ENCODE data around the gene VAV3. TPM values are rescaled to one million over a fixed set of nuclear protein-coding genes. Genes with fewer than 3 reads are reported as not detected.

The VAV3 gene
- total RNA-seq, 1 donor from 2014 or later, result 1.1 TPM

DNA sequence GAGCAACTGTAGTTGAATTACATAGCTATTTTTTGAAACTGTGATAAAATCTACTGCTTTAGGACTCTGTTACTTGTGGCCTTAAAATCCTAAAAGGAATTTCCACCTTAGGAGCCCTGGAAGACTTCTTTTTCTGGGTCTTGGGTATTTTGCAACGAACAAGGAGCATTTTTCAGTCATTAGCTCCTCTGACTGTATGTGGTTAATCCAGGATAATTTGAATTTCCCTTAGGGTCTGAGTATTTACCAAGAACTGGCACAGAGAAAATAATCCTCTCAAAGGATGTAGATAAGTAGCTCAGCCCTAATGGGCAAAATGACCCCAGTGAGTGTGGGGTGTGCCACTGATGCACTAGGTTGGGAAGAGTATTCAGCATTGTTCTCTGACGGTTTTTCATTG lies 170.4 kb downstream of the VAV3 start:
- no peak for DNase-seq (ENCODE audit: low read depth, low spot score)

DNA sequence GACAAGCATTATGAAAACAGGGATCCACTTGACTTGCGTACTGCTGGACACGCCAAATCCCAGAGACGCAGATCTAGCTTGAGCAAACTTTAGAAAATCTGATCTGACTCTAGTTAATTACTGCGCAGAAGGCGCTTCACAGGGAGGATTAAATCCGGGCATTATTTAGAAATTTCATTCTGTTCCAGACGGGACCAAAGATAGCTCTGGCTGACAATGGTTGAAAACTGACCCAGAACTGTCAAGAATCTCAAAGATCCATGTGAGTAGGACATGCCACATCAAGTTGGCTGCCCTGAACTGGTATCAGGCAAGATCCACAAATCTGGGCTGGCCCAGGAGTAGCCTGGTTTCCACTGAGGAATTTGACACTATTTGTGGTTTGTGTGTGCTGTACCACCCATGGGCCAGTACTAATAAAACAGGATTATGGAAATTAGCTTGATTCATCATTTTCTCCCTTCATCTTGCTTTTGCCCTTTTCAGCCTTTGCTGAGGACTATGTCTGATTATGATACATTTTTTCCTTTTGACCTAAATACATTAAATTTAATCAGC lies 171.0 kb downstream of the VAV3 start:
- DNase-seq (ENCODE audit: low read depth, low spot score), result no peak

DNA sequence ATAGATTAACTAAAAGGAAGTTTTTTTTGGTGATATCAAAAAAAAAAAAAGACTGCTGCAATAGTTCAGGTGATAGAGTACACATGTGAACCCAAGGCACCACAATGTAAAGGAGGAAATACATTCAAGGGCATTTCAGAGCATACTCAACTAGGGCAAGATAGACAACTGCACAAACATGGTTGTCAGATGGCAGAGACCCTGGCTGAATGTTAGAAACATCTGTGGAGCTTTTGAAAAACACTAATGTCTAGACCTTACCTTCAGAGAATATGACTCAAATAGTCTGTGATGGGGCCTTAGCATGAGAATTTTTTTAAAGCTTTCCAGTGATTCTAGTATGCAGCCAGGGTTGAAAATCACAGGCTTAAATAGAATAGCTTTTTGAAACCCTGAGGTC lies 173.6 kb downstream of the VAV3 start:
- no peak for DNase-seq (ENCODE audit: low read depth, low spot score)

DNA sequence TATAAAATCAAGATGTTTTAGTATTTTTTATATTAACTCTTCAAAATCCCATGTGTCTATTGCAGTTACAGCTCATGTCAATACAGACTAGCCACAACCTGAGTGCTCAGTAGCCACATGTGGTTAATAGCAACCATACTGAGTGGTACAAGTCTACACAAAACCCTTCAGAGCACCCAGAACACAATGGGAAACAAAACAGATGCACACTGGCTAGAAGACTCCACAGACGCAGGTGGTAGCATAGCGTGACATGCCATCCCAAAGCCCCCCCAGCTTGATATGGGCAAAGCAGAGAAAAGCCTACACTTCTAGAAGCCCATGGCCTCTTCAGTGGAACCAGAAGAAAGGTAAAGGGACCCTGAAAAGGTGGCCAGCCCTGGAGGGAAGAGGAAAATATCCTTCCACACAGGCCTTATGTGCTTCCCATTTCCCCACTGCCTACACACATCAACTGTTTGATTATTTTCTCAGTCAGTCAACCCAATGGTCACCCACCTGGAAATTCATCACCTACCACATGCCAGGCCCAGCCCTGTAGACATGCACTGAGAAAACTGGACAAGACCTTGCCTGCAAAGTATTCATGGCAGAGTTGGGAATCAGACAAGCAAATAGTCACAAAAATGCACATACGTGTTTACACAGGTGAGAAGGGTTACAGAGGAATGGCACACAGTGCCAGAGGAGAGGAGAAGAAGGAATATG lies 175.0 kb downstream of the VAV3 start:
- no peak for DNase-seq (ENCODE audit: low read depth, low spot score)

DNA sequence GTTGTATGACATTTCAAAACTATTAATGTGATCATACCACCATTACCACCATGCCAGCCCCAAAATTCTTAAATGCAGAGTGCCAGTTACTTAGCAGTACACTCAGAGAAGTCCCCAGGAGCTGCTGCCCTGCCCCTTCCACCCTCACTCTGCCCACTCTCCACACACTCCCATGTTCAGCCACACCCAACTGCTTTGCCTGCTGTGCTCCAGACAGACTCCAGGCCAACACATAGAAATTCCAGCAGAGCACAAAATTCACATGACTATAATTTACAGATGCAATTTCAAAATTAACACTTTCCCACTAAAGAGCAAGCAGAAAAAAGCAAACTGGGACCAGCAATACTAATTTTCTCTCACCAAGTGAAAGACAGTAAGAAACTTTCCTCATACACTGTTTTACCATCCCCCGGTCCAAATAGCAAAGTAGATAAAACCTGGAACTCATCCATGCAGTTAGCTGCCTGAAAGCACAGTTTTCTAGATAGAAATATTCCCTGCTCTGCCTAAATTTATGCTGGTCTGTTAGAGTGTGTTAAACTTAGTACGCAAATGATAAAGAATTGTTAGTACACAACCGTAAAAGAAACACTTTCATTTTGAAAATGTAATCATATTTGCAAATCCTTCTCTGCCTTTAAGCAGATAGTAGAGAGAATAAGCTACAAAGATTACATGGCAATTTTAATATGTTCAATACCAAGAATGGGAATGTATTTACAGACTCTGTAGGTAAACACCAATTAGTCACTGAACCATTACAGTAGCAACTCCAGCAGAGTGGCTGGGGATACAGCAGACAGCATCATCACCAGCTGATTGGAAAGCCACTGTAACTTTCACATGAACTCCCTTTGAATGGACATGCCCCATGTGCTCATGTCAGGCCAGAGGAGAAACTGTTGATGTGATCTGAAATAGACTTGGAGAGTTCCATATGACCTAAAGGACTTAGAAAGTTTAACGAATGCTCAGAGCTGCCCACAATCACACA lies 176.5 kb downstream of the VAV3 start:
- DNase-seq (ENCODE audit: low read depth, low spot score), result no peak

DNA sequence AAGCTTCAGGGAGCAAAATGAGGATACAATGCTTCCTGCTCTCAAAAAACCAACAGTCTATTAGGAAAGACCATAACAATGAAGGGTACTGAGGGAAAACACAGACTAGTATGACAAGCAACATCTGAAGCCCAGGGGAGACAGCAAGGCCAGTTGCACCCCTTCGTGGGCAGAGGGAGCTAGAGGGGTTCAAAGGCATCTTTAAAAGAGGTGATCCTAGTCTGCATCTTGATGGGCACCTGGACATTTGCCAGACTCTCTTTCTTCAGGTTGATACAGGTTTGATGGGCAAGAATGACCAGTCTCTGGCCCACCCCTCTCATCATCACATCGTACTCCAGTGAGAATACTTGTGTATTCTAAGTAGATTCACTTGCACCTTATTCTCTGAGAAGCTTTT lies 177.7 kb downstream of the VAV3 start:
- no peak for DNase-seq (ENCODE audit: low read depth, low spot score)

DNA sequence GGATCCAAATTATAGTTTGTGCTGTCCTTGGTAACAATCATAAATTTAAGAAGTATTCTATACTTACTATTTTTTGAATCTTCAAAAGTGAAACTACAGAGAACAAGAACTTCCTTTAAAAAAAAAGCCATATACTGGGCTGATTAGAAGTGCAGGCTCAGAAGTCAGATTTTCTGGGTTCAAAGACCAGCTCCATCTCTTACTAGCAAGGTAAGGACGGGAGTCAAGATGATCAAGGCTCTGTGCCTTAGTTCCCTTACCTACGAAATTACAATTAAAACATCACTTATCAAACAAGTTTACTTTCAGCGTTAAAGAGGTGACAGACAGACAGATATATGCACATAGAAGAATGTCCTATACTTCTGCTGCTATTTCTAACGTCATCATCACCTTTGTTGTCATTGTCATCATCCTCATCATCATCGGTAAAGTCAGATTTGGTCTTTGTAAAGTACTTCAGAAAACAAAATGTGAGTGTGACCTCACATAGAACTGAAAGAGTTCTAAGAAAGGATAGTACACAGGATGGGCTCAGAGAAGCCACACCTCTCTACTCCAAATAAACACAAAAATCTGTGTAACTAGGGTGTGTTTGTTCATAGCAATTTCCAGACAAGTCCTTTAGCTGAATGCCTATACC lies 178.7 kb downstream of the VAV3 start:
- no peak for DNase-seq (ENCODE audit: low read depth, low spot score)

DNA sequence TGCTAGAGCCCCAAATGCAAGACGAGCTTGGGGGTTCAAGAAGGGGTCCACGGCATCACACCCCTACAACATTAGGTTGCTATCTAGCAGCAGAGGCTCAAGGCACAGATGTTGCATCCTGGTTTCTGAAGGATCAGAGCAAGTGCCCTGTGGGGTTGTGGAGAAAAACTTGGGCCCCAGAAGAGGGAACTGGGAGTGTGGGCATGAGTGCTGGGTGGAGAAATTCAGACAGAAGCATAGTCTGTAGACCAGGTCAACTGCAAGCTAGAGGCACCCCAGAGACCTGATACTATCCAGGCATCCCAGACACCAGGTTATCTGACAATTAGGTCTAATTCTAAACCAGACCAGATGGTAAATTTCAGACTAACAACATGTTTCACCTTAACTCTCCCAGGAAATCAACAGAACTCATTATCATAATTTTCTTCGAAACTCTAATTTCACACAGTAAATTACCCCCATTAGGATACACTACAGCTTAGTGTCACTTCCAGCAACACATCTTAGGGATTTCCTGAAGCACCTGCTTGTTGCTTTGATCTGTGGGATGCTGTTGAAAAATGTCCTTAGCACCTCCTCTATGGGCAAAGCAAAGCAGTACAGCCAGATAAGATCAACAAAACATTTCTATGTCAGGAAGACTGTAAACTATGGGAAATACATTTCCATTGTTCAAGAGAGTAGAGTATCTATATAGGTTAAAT lies 179.3 kb downstream of the VAV3 start:
- no peak for DNase-seq (ENCODE audit: low read depth, low spot score)

DNA sequence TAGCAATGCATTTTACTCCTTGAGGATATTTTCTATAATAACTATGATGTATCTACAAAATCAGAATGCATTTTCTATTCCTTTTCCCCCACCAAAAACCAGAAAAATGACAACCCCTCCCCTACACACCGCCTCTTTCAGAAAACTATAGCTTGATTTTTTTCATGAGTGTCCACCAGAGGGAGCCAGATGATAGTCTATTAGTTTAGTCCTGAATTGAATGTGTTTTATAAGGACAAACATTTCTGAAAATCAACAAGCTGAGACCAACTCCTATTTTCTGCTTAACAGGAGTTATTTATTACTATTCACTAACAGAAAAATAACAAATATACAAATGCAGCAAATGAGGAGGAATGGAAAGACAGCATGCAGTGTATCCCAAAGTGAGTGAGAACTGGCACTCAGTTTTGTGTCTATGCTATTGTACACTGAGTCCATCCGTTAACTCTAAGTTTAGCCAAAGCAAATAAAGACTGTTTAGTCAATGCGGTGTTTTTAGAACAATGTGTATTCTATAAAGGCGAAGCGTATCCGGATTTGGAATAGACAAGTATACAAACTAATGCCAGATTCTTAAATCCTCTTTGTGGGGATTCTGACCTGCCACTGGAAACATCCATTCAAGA lies 182.6 kb downstream of the VAV3 start:
- DNase-seq (ENCODE audit: low read depth, low spot score), result peak; percentile 19

DNA sequence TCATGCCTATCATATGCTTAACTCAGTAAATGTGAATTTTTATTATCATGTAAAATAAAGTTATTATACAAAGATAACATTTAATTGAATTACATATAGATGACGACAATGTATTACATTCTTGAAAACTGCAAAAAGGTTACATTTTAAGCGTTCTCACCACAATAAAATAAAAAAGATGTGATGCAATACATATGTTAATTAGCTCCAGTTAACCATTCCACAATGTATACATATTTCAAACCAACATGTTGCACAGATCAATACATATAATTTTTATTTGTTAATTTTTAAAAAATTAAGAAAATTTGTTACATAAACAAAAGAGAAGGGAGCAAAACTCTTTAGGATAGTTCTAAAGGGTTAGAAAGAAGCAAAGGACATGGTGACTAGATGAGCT lies 183.7 kb downstream of the VAV3 start:
- DNase-seq (ENCODE audit: low read depth, low spot score), result no peak

DNA sequence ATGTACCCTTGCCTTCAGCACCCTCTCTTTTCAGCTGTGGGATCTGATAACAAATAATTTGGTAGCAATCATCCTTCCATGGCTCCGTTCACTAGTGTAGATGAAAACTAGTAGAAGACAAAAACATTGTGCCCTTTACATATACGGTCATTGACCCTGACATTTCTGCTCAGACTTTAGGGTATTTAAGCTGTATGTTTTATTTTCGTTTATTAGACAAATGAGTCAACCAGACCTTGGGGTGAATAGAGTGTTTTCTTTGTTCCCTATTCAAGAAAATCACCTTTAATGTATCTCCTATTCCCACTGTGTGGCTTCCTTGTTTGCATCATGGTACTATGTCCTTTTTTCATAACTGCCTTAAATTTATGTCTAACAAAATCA lies 187.3 kb downstream of the VAV3 start:
- DNase-seq (ENCODE audit: low read depth, low spot score), result no peak

DNA sequence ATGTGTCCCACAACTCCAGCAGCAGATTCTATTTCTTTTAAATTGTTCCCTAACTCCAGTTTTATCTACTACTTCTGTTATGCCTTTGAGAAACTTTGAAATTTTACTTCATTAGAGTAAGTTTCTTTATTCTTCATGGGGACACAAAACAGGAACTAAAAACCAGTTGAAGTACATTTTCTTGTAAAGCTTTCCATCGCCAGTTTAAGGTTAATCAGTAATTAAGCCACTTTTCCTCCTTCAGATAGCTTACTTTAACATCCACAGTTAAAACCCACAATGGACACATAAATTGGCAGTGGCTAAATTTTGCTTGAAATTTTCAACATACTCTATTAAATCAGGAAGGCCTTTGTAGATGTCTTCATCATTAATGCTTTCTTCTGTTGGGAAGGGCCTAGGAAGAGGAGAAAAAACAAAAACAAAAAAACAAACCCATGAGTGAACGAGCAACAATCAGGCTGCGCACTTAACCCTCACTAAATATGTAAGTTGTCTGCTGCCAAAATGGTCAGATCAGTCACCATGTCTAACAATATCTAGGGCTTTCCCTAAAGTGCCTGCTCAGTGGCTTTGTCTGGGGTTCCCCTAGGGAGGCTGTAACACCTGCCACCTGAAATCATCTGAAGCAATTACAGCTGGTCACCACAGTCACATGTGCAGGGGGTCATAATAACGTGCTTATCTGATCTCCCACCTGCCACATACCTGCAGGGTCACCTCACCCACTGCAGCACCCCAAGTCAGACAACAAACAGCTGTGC lies 187.9 kb downstream of the VAV3 start:
- no peak for DNase-seq (ENCODE audit: low read depth, low spot score)

DNA sequence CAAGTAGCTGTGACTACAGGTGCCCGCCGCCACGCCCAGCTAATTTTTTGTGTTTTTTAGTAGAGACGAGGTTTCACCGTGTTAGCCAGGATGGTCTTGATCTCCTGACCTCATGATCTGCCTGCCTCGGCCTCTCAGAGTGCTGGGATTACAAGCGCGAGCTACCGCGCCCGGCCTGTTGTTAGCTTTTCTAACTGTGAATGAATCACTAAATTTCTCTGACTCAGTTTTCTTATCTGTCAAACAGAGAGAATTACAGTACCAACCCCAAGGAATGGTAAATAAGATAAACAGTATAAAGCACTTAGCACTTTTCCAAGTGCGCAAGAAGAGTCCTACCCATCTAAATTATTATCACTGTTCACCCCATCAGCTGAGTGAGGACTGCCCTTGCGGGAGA lies 193.6 kb downstream of the VAV3 start:
- no peak for DNase-seq (ENCODE audit: low read depth, low spot score)

DNA sequence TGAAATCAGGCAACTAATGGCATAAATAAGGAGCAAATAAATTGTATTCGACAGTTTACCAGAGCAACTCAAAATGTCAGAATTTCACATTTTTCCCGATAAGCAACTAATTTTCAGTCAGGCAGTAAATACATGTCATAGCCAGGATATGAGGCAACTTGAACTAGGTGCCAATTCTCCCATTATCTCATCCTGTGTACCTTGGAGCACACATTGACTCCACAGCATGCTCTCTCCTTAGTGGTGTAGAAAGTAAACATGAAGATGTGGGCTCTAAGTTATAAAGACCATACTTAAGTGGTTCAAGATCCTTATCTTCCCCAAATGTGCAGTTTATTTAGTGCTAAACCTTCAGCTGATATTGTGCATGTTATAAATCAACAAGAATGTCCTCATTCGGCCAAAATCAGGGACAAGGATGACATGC lies 197.8 kb downstream of the VAV3 start:
- peak; percentile 19 for DNase-seq (ENCODE audit: low read depth, low spot score)

DNA sequence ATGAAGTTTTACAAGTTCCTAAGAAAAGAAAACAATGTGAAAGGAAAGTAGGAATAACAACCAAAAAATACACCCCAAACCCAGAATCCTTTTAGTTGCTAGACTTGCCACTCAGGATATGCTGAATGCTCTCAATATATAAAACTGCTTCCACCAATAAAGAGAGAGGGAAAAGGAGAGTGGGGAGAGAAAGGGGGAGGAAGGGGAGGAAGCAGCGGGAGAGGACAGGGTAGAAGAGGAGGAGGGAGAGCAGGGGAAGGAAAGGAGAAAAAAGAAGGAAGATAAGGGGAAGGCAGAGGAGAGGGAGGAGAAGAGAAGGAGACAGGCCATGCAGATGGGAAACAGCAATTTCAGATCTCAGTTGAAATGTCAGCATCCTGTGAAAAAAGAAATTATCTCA lies 198.4 kb downstream of the VAV3 start:
- no peak for DNase-seq (ENCODE audit: low read depth, low spot score)

DNA sequence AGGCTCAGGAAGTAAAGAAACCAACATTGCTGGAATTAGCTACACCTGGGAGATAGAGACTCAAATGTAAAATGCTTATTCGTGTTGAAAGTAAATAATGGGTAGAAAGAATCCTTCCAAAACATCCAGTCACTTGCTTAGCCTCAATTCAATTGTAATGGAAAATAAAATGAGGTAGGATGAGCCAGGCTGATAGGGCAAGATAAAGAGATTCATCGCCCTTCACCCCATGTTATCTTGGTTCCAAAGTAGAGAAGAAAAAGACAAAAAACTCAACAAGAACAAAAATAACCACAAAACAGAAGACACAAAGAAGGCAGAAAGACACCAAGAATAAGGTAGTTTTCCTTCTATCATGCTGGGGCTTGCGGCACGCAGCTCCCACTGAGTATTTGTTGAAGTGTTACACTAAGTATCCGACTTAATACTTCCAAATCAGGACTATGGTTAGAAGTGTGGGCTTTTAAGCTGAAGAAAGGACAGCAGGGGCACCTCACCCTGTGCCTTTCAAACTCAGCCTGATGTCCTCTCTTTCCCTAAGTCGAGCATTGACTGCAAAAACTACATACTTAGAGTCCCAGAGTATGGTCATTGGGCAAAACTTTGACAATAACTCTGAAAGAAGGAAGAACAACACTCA lies 202.1 kb downstream of the VAV3 start:
- DNase-seq (ENCODE audit: low read depth, low spot score), result no peak

DNA sequence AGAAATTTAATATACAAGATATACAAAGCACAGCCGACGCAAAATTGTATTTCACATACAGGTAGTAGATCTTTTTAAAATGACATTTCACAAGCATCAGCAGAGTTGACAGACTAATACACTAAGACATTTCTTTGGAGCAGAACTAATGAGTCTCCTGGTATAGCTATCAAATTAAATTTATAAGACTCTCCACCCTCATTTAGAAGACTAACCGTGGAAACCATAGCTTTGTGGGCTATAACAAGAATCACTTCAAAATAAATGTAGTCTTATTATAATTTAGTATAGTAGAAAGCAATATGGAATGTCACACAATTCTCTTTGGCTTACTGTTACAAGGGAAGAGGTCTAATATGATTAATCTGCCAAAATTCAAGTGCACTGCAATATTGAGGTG lies 204.9 kb downstream of the VAV3 start:
- no peak for DNase-seq (ENCODE audit: low read depth, low spot score)

DNA sequence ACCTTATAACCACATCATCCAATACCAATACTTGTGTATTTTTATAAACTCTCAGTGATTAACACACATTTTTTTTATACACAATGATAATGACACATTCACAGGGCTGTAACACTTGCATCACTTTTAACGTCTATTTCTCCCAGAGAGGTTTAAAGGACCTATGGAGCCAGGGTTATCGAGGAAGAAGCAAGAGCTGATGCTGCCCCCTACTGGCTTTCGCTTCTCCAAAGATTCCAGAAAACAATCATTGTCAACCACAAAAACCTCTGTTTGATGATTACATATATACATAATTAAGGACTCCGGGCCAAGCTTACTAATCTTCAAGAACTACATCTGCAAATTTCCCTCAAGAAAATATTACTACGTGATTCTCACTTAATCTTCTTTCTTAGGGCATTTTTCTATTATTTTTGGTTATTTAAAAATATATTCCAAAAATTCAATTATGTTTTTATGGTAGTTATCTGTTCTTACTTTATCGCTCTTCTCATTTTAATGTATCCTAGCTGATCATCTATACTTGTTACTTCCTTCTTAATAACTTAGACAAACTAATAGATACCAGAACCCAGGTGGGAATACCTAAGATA lies 214.5 kb downstream of the VAV3 start:
- no peak for DNase-seq (ENCODE audit: low read depth, low spot score)

DNA sequence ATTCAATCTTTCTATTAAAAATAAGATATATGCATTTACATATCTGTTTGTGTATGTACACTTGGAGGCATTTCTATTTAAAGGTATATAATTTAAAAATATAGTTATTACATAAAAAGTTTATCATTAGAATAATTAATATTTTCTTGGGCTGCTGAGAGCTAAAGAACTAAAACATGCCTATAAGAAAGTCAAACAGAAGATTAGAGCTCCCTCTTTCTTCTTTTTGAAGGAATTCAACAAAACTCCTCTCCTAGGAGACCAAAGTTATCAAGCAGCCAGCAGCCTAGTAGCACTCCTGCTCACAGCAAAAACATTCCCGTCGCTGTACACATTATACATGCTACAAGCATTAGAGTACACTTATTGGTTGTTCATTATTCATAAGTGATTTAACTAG lies 216.4 kb downstream of the VAV3 start:
- no peak for DNase-seq (ENCODE audit: low read depth, low spot score)

All from pulmonary artery endothelial cell (primary cell).